Tibial nerve (tissue), 4 donors: ENCODE results near the gene LTN1. TPM values are rescaled to one million over a fixed set of nuclear protein-coding genes. Genes with fewer than 3 reads are reported as not detected.

ENCODE experiments used
- DNase-seq, 2 donors: peaks; one replicate each; pipeline ENCODE4 v3.0.0-alpha.2; 2019; ENCODE audit warnings: low spot score in 2 of 2
- H3K27ac ChIP-seq, 4 donors: fragments of 200-600 bp; sonication (generic) in 3 of 4; one replicate each; pipeline ENCODE4 v1.5.1; 2017 to 2019; ENCODE audit warnings: mild to moderate bottlenecking in 1 of 4
- H3K27me3 ChIP-seq, 2 donors: fragments of 200-600 bp; sonication (generic) in 1 of 2; one replicate each; pipeline versions ENCODE4 v1.5.1 to v1.6.0; 2017 to 2019
- H3K36me3 ChIP-seq, 3 donors: fragments of 200-600 bp; sonication (generic); one replicate each; pipeline ENCODE4 v1.5.1; 2018 to 2019
- H3K4me1 ChIP-seq, 4 donors: fragments of 200-600 bp; sonication (generic) in 3 of 4; one replicate each; pipeline ENCODE4 v1.5.1; 2017 to 2019
- H3K4me3 ChIP-seq, 4 donors: fragments of 200-600 bp; sonication (generic) in 3 of 4; one replicate each; pipeline ENCODE4 v1.5.1; 2017 to 2019; ENCODE audit warnings: mild to moderate bottlenecking in 1 of 4, moderate library complexity in 1 of 4
- H3K9me3 ChIP-seq, 4 donors: fragments of 200-600 bp; sonication (generic) in 3 of 4; one replicate each; pipeline ENCODE4 v1.5.1; 2017 to 2019
- EP300 ChIP-seq, 2 donors: sonication (generic); formaldehyde crosslinking; IDR thresholded peaks; one replicate each; pipeline ENCODE4 v1.6.1; 2017; ENCODE audit warnings: antibody characterized with exemption in 2 of 2, mild to moderate bottlenecking in 1 of 2
- POLR2A ChIP-seq, 2 donors: fragments of 450-650 bp; IDR thresholded peaks; one replicate each; pipeline ENCODE4 v1.6.1; 2017; ENCODE audit warnings: antibody characterized with exemption in 2 of 2, mild to moderate bottlenecking in 2 of 2, moderate library complexity in 2 of 2
- WGBS, 2 donors: methylation state at CpG; one replicate each; pipeline ENCODE4 v1.1.5; 2018; 5-methylcytosine and 5-hydroxymethylcytosine counted together
- total RNA-seq, 4 donors: library from RNA; depleted of rRNA; stranded (reverse); fragments of >200 nt; gene quantifications; one replicate each; pipeline ENCODE4 v1.1.0, GENCODE V29; 2016
- TF ChIP-seq, protein P1 (sequence below), 5 experiments: fragments of 200-600 bp in 3 of 5; fragments of 450-650 bp in 2 of 5; sonication (generic) in 3 of 5; IDR thresholded peaks; one replicate each; pipeline ENCODE4 v1.5.1; 2016 to 2019; ENCODE audit warnings: antibody characterized with exemption in 5 of 5, mild to moderate bottlenecking in 3 of 5, moderate library complexity in 2 of 5

LTN1 gene
- total RNA-seq, 4 donors from 2014 or later: 25.2 to 45.4 (median 29.4) TPM

DNA sequence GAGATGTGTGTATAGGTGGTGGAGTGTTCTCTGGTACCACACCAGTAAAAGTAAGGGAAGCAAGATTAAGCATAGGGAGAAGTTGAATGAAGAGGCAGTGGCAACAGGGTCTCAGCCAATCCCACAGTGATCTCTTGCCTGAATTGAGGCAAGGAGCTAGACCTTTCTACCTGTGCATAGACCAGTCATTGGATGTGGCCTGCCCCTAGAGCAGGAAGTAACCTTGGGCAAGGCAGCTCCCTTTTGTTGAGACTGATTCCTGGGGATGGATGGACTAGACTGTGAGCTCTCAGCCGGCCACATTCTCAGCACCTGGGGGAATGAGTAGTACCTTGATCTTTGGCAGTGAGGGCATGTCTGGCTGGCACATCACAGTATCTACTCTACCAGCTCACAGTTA, 38.2 kb upstream of the LTN1 start:
- peaks cover 0 to 58% (median 8%) of the 10 kb centered on the region in 3 donors for H3K36me3 ChIP-seq

GRCh38 chr21:29029524-29029923, 36.8 kb upstream of the LTN1 start:
- H3K36me3 ChIP-seq: peaks cover 0 to 44% (median 8%) of the 10 kb centered on the region in 3 donors
- TF ChIP-seq POLR2A (IDR thresholded peaks at IDR 0.05): no peak
- TF ChIP-seq, protein P1, sequence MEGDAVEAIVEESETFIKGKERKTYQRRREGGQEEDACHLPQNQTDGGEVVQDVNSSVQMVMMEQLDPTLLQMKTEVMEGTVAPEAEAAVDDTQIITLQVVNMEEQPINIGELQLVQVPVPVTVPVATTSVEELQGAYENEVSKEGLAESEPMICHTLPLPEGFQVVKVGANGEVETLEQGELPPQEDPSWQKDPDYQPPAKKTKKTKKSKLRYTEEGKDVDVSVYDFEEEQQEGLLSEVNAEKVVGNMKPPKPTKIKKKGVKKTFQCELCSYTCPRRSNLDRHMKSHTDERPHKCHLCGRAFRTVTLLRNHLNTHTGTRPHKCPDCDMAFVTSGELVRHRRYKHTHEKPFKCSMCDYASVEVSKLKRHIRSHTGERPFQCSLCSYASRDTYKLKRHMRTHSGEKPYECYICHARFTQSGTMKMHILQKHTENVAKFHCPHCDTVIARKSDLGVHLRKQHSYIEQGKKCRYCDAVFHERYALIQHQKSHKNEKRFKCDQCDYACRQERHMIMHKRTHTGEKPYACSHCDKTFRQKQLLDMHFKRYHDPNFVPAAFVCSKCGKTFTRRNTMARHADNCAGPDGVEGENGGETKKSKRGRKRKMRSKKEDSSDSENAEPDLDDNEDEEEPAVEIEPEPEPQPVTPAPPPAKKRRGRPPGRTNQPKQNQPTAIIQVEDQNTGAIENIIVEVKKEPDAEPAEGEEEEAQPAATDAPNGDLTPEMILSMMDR (IDR thresholded peaks at IDR 0.05): no peak
- no peak for TF ChIP-seq EP300 (IDR thresholded peaks at IDR 0.05)
- DNase-seq: no peak
- H3K27me3 ChIP-seq: no peaks in the 10 kb centered on the region
- H3K4me1 ChIP-seq: peaks cover 0 to 47% (median 13%) of the 10 kb centered on the region in 4 donors
- no peaks in the 10 kb centered on the region for H3K9me3 ChIP-seq
- 81 to 94% methylated on average over 1 of the region's 1 CpG for WGBS, 2 donors
- H3K27ac ChIP-seq: no peak overlapping the region
- no peak overlapping the region for H3K4me3 ChIP-seq

More for the DNA sequence above, 38.2 kb upstream of the LTN1 start:
- no peaks in the 10 kb centered on the region for H3K27me3 ChIP-seq
- no peak overlapping the region for H3K27ac ChIP-seq
- H3K4me3 ChIP-seq: no peak overlapping the region
- WGBS, 2 donors: 86 to 90% methylated on average over 1 of the region's 1 CpG
- no peak for DNase-seq
- no peaks in the 10 kb centered on the region for H3K9me3 ChIP-seq
- no peak for TF ChIP-seq POLR2A (IDR thresholded peaks at IDR 0.05)
- TF ChIP-seq, protein P1 (IDR thresholded peaks at IDR 0.05): no peak
- TF ChIP-seq EP300 (IDR thresholded peaks at IDR 0.05): no peak
- peaks cover 0 to 41% (median 6%) of the 10 kb centered on the region in 4 donors for H3K4me1 ChIP-seq

DNA sequence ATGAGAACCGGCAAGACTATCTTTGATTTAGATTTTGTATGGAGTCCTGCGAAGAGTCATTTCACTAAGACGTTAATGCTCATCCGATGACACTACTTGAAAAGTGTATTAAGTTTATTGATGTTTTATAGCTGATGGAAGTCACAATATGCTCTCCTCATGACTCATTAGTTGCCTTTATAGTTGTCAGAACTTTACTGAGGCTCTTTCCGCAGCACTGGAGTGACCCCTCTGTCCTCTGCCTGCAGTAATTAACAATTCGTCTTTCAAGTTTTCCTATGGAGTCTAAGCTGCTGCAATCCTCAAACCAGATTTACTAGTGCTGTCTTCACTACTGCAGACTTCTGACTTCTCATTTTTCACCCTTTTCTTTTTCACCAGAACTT, 32.6 kb upstream of the LTN1 start:
- H3K4me1 ChIP-seq: peaks cover 0 to 38% (median 16%) of the 10 kb centered on the region in 4 donors
- no peak for DNase-seq
- H3K9me3 ChIP-seq: no peaks in the 10 kb centered on the region
- 2 to 4% methylated on average over 6 of the region's 6 CpGs for WGBS, 2 donors
- H3K4me3 ChIP-seq: peak overlapping the region; percentile 41 to 96 (median 65)
- peak overlapping the region; percentile 89 to 100 (median 95) for H3K27ac ChIP-seq
- TF ChIP-seq, protein P1 (IDR thresholded peaks at IDR 0.05): no peak
- no peak for TF ChIP-seq POLR2A (IDR thresholded peaks at IDR 0.05)
- TF ChIP-seq EP300 (IDR thresholded peaks at IDR 0.05): no peak
- H3K27me3 ChIP-seq: no peaks in the 10 kb centered on the region
- peaks cover 0 to 15% (median 0%) of the 10 kb centered on the region in 3 donors for H3K36me3 ChIP-seq

DNA sequence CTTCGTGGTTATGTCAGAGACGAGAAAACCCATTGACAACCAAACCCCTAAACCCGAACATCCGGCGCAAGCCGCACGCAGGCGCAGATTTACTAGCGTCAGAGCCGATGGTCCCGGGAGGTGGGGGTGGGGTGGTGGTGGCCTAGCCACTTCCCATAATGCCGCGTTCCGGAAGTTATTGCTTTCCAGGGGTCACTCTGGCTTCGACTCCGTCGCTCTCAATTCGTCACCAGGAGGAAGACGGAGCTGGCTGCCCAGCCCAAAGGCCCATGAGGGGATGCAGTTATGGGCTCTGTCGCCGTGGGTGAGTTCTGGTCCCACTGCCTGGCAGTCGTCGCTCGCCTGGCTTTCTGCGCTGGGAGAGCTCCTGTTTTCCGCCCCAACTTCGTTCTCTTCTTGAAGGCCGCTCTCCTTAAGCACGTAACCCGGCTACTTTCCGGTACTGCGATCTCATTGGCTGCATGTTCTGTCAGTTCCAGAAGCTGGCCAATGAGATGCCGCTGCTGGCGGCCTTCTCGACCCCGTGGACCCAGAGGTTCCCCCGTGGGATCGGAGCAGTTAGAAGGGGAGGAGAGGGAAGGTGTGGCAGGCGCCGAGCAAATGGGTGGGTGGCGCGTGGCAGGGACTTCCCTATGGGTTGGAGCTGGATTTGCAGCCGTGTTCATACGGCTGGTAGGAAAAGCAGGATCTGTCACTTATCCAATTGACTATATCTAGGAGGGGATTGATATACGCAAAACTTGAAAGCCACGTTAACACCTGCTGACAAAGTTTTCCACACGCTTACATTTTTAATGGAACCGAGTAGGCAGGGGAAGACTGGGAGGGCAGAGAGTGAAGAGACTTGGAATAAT, 32.0 kb upstream of the LTN1 start, which contains the start of gene USP16:
Gene USP16 (plus strand): TSS at position 195 of the 854 bp plus-strand sequence. CDS start 3,246 bp downstream, outside the sequence.
- Histone ChIP-seq H3K9me3 (no peaks in the 10 kb centered on the region), H3K27ac (peak within 1 kb of the TSS; percentile 89 to 100 (median 95)), H3K4me3 (peak within 1 kb of the TSS; percentile 41 to 96 (median 65)), H3K27me3 (no peaks in the 10 kb centered on the region), H3K36me3 (peaks cover 0 to 9% (median 0%) of the 10 kb centered on the region in 3 donors), H3K4me1 (peaks cover 0 to 39% (median 16%) of the 10 kb centered on the region in 4 donors)
- WGBS, 2 donors: 0% methylated on average over 43 to 47 of the region's 48 CpGs
- peak; percentile 85 to 95 for DNase-seq
- TF ChIP-seq, protein P1 (IDR thresholded peaks at IDR 0.05): peak in 2 of 5 experiments; percentile 46 to 59
- TF ChIP-seq EP300 (IDR thresholded peaks at IDR 0.05): peak; percentile 40 to 93
- peak in 1 of 2 donors; percentile 52 for TF ChIP-seq POLR2A (IDR thresholded peaks at IDR 0.05)

DNA sequence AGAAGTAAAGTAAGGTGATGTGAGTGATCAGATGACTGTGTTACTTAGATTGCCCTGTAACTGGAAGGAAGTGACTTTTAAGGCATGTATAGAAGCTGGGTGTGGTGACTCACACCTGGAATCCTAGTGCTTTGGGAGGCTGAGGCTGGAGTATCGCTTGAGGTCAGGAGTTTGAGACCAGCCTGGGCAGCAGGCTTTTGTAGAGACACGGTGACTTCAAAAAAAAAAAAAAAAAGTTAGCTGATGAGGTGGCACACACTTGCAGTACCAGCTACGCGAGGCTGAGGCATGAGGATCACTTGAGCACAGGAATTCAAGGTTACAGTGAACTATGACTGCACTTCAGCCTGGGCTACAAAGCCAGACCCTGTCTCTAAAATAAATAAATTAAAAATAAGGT, 29.5 kb upstream of the LTN1 start:
- no peak overlapping the region for H3K4me3 ChIP-seq
- H3K4me1 ChIP-seq: peaks cover 0 to 46% (median 21%) of the 10 kb centered on the region in 4 donors
- H3K9me3 ChIP-seq: no peaks in the 10 kb centered on the region
- no peaks in the 10 kb centered on the region for H3K36me3 ChIP-seq
- no peak overlapping the region for H3K27ac ChIP-seq
- no peak for TF ChIP-seq POLR2A (IDR thresholded peaks at IDR 0.05)
- TF ChIP-seq EP300 (IDR thresholded peaks at IDR 0.05): no peak
- TF ChIP-seq, protein P1 (IDR thresholded peaks at IDR 0.05): no peak
- WGBS, 2 donors: 85 to 87% methylated on average over 4 of the region's 4 CpGs
- H3K27me3 ChIP-seq: no peaks in the 10 kb centered on the region
- no peak for DNase-seq
